H9 (cell line): ENCODE measurements around the gene TSPYL6. TPM values are rescaled to one million over a fixed set of nuclear protein-coding genes. Genes with fewer than 3 reads are reported as not detected.

Source experiments
- DNase-seq: peaks from one replicate; pipeline ENCODE4 v3.0.0-alpha.2; 2017
- H2AFZ ChIP-seq: one replicate; pipeline ENCODE4 v1.6.1; 2013; ENCODE audit warnings: mild to moderate bottlenecking, low read length, control low read depth, moderate library complexity
- H2AK5ac ChIP-seq: 2 replicates; pipeline ENCODE4 v1.6.1; 2013; ENCODE audit warnings: low read length, control low read depth, mixed read lengths; ENCODE audit not compliant: insufficient read length
- H2BK120ac ChIP-seq: one replicate; pipeline ENCODE4 v1.6.1; 2013; ENCODE audit warnings: low read depth, mild to moderate bottlenecking, low read length, control low read depth, inconsistent platforms; ENCODE audit not compliant: poor library complexity, severe bottlenecking
- H2BK12ac ChIP-seq: 2 replicates; pipeline ENCODE4 v1.6.1; 2013; ENCODE audit warnings: low read length, control low read depth, mixed read lengths, low read depth; ENCODE audit not compliant: insufficient read length
- H2BK15ac ChIP-seq: 2 replicates; pipeline ENCODE4 v1.6.1; 2013; ENCODE audit warnings: low read depth, low read length, control low read depth
- H2BK20ac ChIP-seq: one replicate; pipeline ENCODE4 v1.6.1; 2013; ENCODE audit warnings: low read depth, mild to moderate bottlenecking, low read length, control low read depth, inconsistent platforms; ENCODE audit not compliant: poor library complexity, severe bottlenecking
- H2BK5ac ChIP-seq: 2 replicates; pipeline ENCODE4 v1.6.1; 2013; ENCODE audit warnings: low read length, control low read depth, mixed read lengths; ENCODE audit not compliant: insufficient read length
- H3K14ac ChIP-seq: 2 replicates; pipeline ENCODE4 v1.6.1; 2013; ENCODE audit warnings: low read length, control low read depth; ENCODE audit not compliant: insufficient read depth
- H3K18ac ChIP-seq: 2 replicates; pipeline ENCODE4 v1.6.1; 2013; ENCODE audit warnings: low read depth, mild to moderate bottlenecking, mixed read lengths, low read length, control low read depth; ENCODE audit not compliant: insufficient read length
- H3K23ac ChIP-seq: 2 replicates; pipeline ENCODE4 v1.6.1; 2013; ENCODE audit warnings: low read length, control low read depth, mixed read lengths, low read depth; ENCODE audit not compliant: insufficient read length
- H3K23me2 ChIP-seq: 2 replicates; pipeline ENCODE4 v1.6.1; 2013; ENCODE audit warnings: low read depth, mild to moderate bottlenecking, mixed read lengths, low read length, control low read depth; ENCODE audit not compliant: insufficient read length, poor library complexity, severe bottlenecking
- H3K27ac ChIP-seq: 2 replicates; pipeline ENCODE4 v1.5.1; 2013; ENCODE audit warnings: low read length, control low read depth, mixed read lengths, low read depth; ENCODE audit not compliant: insufficient read length
- H3K27me3 ChIP-seq: 2 replicates; pipeline ENCODE4 v1.6.1; 2013; ENCODE audit warnings: low read length, control low read depth, inconsistent platforms; ENCODE audit not compliant: insufficient read depth
- H3K4ac ChIP-seq: 2 replicates; pipeline ENCODE4 v1.6.1; 2013; ENCODE audit warnings: low read depth, mild to moderate bottlenecking, control low read depth, inconsistent platforms, low read length, moderate library complexity
- H3K4me1 ChIP-seq: 2 replicates; pipeline ENCODE4 v1.6.1; 2013; ENCODE audit warnings: low read length, control low read depth, inconsistent platforms; ENCODE audit not compliant: insufficient read depth
- H3K4me2 ChIP-seq: 2 replicates; pipeline ENCODE4 v1.6.1; 2013; ENCODE audit warnings: low read length, control low read depth, mixed read lengths; ENCODE audit not compliant: insufficient read length, insufficient read depth
- H3K56ac ChIP-seq: 2 replicates; pipeline ENCODE4 v1.6.1; 2013; ENCODE audit warnings: low read depth, mild to moderate bottlenecking, mixed read lengths, low read length, control low read depth; ENCODE audit not compliant: insufficient read length
- H3K79me1 ChIP-seq: 2 replicates; pipeline ENCODE4 v1.6.1; 2013; ENCODE audit warnings: low read depth, mild to moderate bottlenecking, moderate library complexity, low read length, control low read depth, inconsistent platforms; ENCODE audit not compliant: insufficient read depth, poor library complexity, severe bottlenecking
- H3K79me2 ChIP-seq: 2 replicates; pipeline ENCODE4 v1.6.1; 2013; ENCODE audit warnings: low read length, control low read depth, inconsistent platforms; ENCODE audit not compliant: insufficient read depth
- H3K9ac ChIP-seq: 2 replicates; pipeline ENCODE4 v1.6.1; 2013; ENCODE audit warnings: low read length, control low read depth, mixed read lengths; ENCODE audit not compliant: insufficient read length; ENCODE audit errors: extremely low read depth
- H3K9me3 ChIP-seq: one replicate; pipeline ENCODE4 v1.6.1; 2013; ENCODE audit warnings: low read depth, low read length, inconsistent platforms; ENCODE audit not compliant: control insufficient read depth
- H3T11ph ChIP-seq: one replicate; pipeline ENCODE4 v1.6.1; 2013; ENCODE audit warnings: mild to moderate bottlenecking, low read length, control low read depth, inconsistent platforms
- H4K20me1 ChIP-seq: one replicate; pipeline ENCODE4 v1.6.1; 2013; ENCODE audit not compliant: control insufficient read depth, insufficient read length, insufficient read depth
- H4K5ac ChIP-seq: 2 replicates; pipeline ENCODE4 v1.6.1; 2013; ENCODE audit warnings: low read depth, mild to moderate bottlenecking, mixed read lengths, low read length, control low read depth; ENCODE audit not compliant: insufficient read length
- H4K8ac ChIP-seq: replicated peaks from 2 replicates; pipeline ENCODE4 v1.6.1; 2013; ENCODE audit warnings: low read length, control low read depth, mixed read lengths, low read depth; ENCODE audit not compliant: insufficient read length
- H4K91ac ChIP-seq: 2 replicates; pipeline ENCODE4 v1.6.1; 2013; ENCODE audit warnings: low read depth, mild to moderate bottlenecking, moderate library complexity, mixed read lengths, low read length, control low read depth; ENCODE audit not compliant: insufficient read length
- H3K27ac Mint-ChIP-seq, 3 experiments: 2 replicates in 2 of 3; 3 replicates in 1 of 3; pipeline ENCODE4 v1.8.0; 2020 to 2021; ENCODE audit warnings: mixed read lengths in 3 of 3, mild to moderate bottlenecking in 1 of 3, moderate library complexity in 1 of 3
- H3K27me3 Mint-ChIP-seq: 2 replicates; pipeline ENCODE4 v1.8.0; 2021; ENCODE audit warnings: low read depth, mild to moderate bottlenecking, moderate library complexity, mixed read lengths
- H3K36me3 Mint-ChIP-seq, 3 experiments: 2 replicates in 2 of 3; 3 replicates in 1 of 3; pipeline ENCODE4 v1.8.0; 2020 to 2021; ENCODE audit warnings: low read depth in 3 of 3, mixed read lengths in 3 of 3; ENCODE audit not compliant: insufficient read depth in 1 of 3
- H3K4me1 Mint-ChIP-seq, 2 experiments: 2 replicates each; pipeline ENCODE4 v1.8.0; 2020; ENCODE audit warnings: mixed read lengths in 2 of 2
- H3K4me3 Mint-ChIP-seq, 2 experiments: 2 replicates in 1 of 2; 3 replicates in 1 of 2; pipeline ENCODE4 v1.8.0; 2020 to 2021; ENCODE audit warnings: mild to moderate bottlenecking in 2 of 2, mixed read lengths in 2 of 2, moderate library complexity in 1 of 2
- H3K9me3 Mint-ChIP-seq, 2 experiments: 2 replicates in 1 of 2; 3 replicates in 1 of 2; pipeline ENCODE4 v1.8.0; 2020; ENCODE audit warnings: mild to moderate bottlenecking in 2 of 2, mixed read lengths in 2 of 2, moderate library complexity in 1 of 2
- CTCF ChIP-seq: fragments of 200-600 bp; sonication (generic); conservative IDR thresholded peaks from 3 replicates; pipeline ENCODE4 v1.8.0; 2021; ENCODE audit warnings: antibody characterized with exemption, mild to moderate bottlenecking
- WGBS: extraction: QIAGEN DNeasy Blood & Tissue Kit; methylation state at CpG from one replicate; pipeline ENCODE4 v1.1.7; 2013; ENCODE audit warnings: missing lambda C conversion rate, low lambda C conversion rate, mixed read lengths; ENCODE audit not compliant: insufficient read length; ENCODE audit errors: extremely low coverage; 5-methylcytosine and 5-hydroxymethylcytosine counted together
- total RNA-seq: library from RNA; stranded (reverse); gene quantifications from 2 replicates; pipeline ENCODE4 v1.2.1, GENCODE V29; 2021

Gene TSPYL6
- total RNA-seq, 1 experiment from 2014 or later = not detected

DNA sequence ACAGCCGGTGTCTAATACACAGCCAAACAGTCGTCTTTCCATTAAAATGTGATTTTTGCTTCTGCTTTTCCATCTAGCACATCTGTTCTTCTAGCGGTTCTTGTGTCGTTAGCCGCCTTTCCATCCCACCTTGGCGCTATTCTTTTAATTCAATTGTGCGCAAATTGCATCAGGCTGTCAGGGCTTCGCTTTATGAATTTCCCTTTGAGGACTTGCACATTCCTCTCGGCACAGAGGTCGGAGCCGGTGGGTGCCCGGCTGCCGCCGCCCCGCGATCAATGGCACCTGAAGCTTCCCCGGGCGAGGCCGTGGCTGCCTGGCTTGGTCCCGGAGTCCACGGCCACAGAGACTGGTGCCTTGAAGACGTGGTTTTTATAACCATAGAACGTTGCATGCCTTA lies 33.9 kb upstream of the TSPYL6 start:
- no peak overlapping the region for H4K5ac ChIP-seq
- H4K8ac ChIP-seq = no peak overlapping the region
- no peaks in the 10 kb centered on the region for H3K23me2 ChIP-seq
- H3K79me2 ChIP-seq = no peaks in the 10 kb centered on the region
- no peak overlapping the region for H2BK120ac ChIP-seq
- H3T11ph ChIP-seq = no peak overlapping the region
- Mint-ChIP-seq H3K4me3 (peak overlapping the region in 1 of 2 experiments; percentile 19; a peak in 2 of 5 replicates), H3K36me3 (no peaks in the 10 kb centered on the region), H3K27ac (no peak overlapping the region), H3K27me3 (peaks cover 61% of the 10 kb centered on the region), H3K4me1 (peaks cover 22 to 26% of the 10 kb centered on the region in 2 experiments), H3K9me3 (no peaks in the 10 kb centered on the region; a peak in 1 of 5 replicates)
- H2BK12ac ChIP-seq = no peak overlapping the region
- no peak overlapping the region for H3K14ac ChIP-seq
- no peak for TF ChIP-seq CTCF
- WGBS = no CpG with 5 or more reads among the region's 23 CpGs
- no peak overlapping the region for H3K18ac ChIP-seq
- peaks cover 7% of the 10 kb centered on the region; the same call in 1 of the 2 replicates for H3K27me3 ChIP-seq
- H4K20me1 ChIP-seq = no peaks in the 10 kb centered on the region
- H3K4me1 ChIP-seq = no peaks in the 10 kb centered on the region; the same call in 1 of the 2 replicates
- no peak overlapping the region for H3K27ac ChIP-seq
- H3K9ac ChIP-seq = no peak overlapping the region
- no peak for DNase-seq
- no peak overlapping the region for H2AFZ ChIP-seq
- no peak overlapping the region for H3K4ac ChIP-seq
- H3K79me1 ChIP-seq = no peaks in the 10 kb centered on the region
- H2BK15ac ChIP-seq = no peak overlapping the region
- H2BK20ac ChIP-seq = no peak overlapping the region
- H2AK5ac ChIP-seq = no peak overlapping the region
- no peak overlapping the region for H3K56ac ChIP-seq
- no peaks in the 10 kb centered on the region for H3K9me3 ChIP-seq
- no peak overlapping the region for H2BK5ac ChIP-seq
- no peak overlapping the region for H3K4me2 ChIP-seq
- H3K23ac ChIP-seq = no peak overlapping the region
- H4K91ac ChIP-seq = no peak overlapping the region
